Measurements from ENCODE around the gene RAD51B. TPM values are rescaled to one million over a fixed set of nuclear protein-coding genes. Genes with fewer than 3 reads are reported as not detected.

Gene RAD51B
- total and polyA plus RNA-seq, 2 of the 13 experiments (the other 11 are each of a cell fraction or from before 2014, with no cell fraction given): 7.0 to 9.5 TPM

- TF ChIP-seq ZBTB40 (IDR thresholded peaks at IDR 0.05) (no peak), ZBTB40 (CRISPR knock-in tag; IDR thresholded peaks at IDR 0.05) (no peak), NFYB (CRISPR knock-in tag; IDR thresholded peaks at IDR 0.05) (no peak), KDM6A (CRISPR knock-in tag; IDR thresholded peaks at IDR 0.05; ENCODE audit: low read depth) (no peak), ZBTB43 (CRISPR knock-in tag; conservative IDR thresholded peaks at IDR 0.05) (no peak), MYNN (CRISPR knock-in tag; IDR thresholded peaks at IDR 0.05; ENCODE audit: low read depth) (no peak), ETS1 (CRISPR knock-in tag; IDR thresholded peaks at IDR 0.05) (no peak), PRDM15 (CRISPR knock-in tag; IDR thresholded peaks at IDR 0.05) (no peak), FOSL1 (CRISPR knock-in tag; IDR thresholded peaks at IDR 0.05; ENCODE audit: borderline replicate concordance) (no peak), RBM22 (optimal IDR thresholded peaks at IDR 0.05; ENCODE audit: low read length) (no peak), PREB (CRISPR knock-in tag; IDR thresholded peaks at IDR 0.05) (no peak), ATAD3A (CRISPR knock-in tag; IDR thresholded peaks at IDR 0.05) (no peak)
These were observed 593.2 kb downstream of the RAD51B start (continued) for GRCh38 chr14:68412505-68413465.

All from HepG2 (cell line).